ENCODE measurements around the gene FMN2.
A peak's percentile ranks its signal among the peaks of the same experiment; 100 is the strongest.
"Not testable (repeated sequence)": the region's sequence is repeated elsewhere in the genome, so short reads cannot be mapped to it uniquely, and the experiment has no call there.

Gene FMN2

GRCh38 chr1:240171907-240172306, 80.2 kb downstream of the FMN2 start:
- no peak overlapping the region for H3K27ac ChIP-seq
- TF ChIP-seq, protein P1, sequence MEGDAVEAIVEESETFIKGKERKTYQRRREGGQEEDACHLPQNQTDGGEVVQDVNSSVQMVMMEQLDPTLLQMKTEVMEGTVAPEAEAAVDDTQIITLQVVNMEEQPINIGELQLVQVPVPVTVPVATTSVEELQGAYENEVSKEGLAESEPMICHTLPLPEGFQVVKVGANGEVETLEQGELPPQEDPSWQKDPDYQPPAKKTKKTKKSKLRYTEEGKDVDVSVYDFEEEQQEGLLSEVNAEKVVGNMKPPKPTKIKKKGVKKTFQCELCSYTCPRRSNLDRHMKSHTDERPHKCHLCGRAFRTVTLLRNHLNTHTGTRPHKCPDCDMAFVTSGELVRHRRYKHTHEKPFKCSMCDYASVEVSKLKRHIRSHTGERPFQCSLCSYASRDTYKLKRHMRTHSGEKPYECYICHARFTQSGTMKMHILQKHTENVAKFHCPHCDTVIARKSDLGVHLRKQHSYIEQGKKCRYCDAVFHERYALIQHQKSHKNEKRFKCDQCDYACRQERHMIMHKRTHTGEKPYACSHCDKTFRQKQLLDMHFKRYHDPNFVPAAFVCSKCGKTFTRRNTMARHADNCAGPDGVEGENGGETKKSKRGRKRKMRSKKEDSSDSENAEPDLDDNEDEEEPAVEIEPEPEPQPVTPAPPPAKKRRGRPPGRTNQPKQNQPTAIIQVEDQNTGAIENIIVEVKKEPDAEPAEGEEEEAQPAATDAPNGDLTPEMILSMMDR (IDR thresholded peaks at IDR 0.05): no peak
- no peak for TF ChIP-seq ZFX (IDR thresholded peaks at IDR 0.05; ENCODE audit: borderline replicate concordance)

- TF ChIP-seq ZFX (IDR thresholded peaks at IDR 0.05; ENCODE audit: borderline replicate concordance): no peak
- TF ChIP-seq, protein P1 (IDR thresholded peaks at IDR 0.05): no peak
- H3K27ac ChIP-seq: no peak overlapping the region
Measured at GRCh38 chr1:240173836-240174235, 82.2 kb downstream of the FMN2 start.

GRCh38 chr1:240174734-240175133, 83.1 kb downstream of the FMN2 start:
- H3K27ac ChIP-seq: no peak overlapping the region
- no peak for TF ChIP-seq ZFX (IDR thresholded peaks at IDR 0.05; ENCODE audit: borderline replicate concordance)

DNA sequence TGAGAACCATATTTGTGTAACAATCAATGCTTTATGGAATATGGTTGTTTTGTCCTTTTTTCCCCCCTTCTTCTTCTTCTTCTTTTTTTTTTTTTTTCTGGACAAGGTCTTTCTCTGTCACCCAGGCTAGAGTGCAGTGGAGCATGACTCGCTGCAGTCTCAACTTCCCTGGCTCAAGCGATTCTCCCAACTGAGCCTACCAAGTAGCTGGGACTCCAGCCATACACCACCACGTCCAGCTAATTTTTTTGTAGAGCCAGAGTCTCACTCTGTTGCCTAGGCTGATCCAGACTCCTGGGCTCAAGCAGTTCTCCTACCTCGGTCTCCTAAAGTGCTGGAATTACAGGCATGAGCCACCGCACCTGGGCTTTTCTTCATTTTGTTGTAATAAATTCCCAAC, 86.7 kb downstream of the FMN2 start:
- TF ChIP-seq, protein P1 (IDR thresholded peaks at IDR 0.05): no peak
- TF ChIP-seq ZFX (IDR thresholded peaks at IDR 0.05; ENCODE audit: borderline replicate concordance): no peak
- no peak overlapping the region for H3K27ac ChIP-seq

DNA sequence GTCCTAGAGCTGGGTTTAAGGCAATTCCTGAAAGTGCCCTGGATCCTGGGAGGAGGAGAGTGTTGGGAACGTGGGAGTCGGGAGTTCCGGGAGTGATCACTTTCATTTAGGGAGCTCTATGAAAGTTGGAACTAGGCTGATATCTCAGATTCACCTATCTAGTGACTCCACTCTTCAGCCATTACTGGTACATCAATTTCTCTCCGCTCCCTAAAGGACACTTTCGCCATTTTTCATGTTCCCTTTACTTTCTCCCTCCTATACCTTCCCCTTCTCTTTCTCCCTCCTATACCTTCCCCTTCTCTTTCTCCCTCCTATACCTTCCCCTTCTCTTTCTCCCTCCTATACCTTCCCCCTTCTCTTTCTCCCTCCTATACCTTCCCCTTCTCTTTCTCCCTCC, 93.0 kb downstream of the FMN2 start:
- not testable (repeated sequence) for H3K27ac ChIP-seq

GRCh38 chr1:240188139-240188538, 96.5 kb downstream of the FMN2 start:
- no peak for TF ChIP-seq ZFX (IDR thresholded peaks at IDR 0.05; ENCODE audit: borderline replicate concordance)
- TF ChIP-seq, protein P1 (IDR thresholded peaks at IDR 0.05): no peak

GRCh38 chr1:240189386-240189989, 97.8 kb downstream of the FMN2 start:
- TF ChIP-seq, protein P1 (IDR thresholded peaks at IDR 0.05): peak; percentile 92
- no peak for TF ChIP-seq ZFX (IDR thresholded peaks at IDR 0.05; ENCODE audit: borderline replicate concordance)
- H3K27ac ChIP-seq: no peak overlapping the region

More at GRCh38 chr1:240188139-240188538, 96.5 kb downstream of the FMN2 start:
- H3K27ac ChIP-seq: no peak overlapping the region

DNA sequence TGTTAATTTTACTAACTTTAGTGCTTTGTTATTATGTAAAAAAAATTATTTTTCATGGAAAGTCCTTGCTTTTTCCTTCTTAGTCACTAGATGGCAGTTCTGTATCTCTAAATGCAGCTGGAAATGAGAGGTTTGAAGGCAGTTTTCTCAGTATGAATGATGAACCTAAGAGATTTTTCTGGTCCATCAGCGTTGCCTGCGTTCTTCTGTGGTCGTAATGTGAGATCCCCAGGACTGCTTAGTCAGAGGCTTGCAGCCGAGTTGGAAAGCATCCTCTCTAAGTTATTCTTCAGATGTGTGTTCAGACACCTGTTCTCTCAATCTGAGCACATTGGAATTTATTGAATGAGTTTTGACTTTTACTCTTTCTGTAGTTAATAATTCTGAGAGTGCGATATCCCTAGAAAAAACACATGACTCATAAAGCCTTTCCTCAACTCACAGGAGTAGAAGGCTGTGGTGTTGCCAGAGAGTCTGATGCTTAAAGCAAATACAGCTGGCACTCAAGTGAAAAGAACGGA, 99.3 kb downstream of the FMN2 start:
- H3K27ac ChIP-seq: no peak overlapping the region
- no peak for TF ChIP-seq ZFX (IDR thresholded peaks at IDR 0.05; ENCODE audit: borderline replicate concordance)
- TF ChIP-seq, protein P1 (IDR thresholded peaks at IDR 0.05): peak; percentile 41
